ENCODE measurements around the gene GAB1.

Gene GAB1

GRCh38 chr4:143374771-143375170, 38.1 kb downstream of the GAB1 start:
- H3K4me1 ChIP-seq (ENCODE audit: control insufficient read depth, insufficient read depth, low read length): peaks cover 43% of the 10 kb centered on the region
- no peaks in the 10 kb centered on the region for H3K9me3 ChIP-seq (ENCODE audit: control insufficient read depth, insufficient read depth, low read length)
- H3K27me3 ChIP-seq (ENCODE audit: control insufficient read depth, insufficient read depth, low read length): no peaks in the 10 kb centered on the region
- no peaks in the 10 kb centered on the region for H3K36me3 ChIP-seq (ENCODE audit: control insufficient read depth, insufficient read depth, low read length)
- no peak overlapping the region for H3K4me3 ChIP-seq (ENCODE audit: low read depth, low read length)
- no peak overlapping the region for H3K9ac ChIP-seq (ENCODE audit: low read depth, low read length)
- H3K27ac ChIP-seq (ENCODE audit: low read depth, low read length): no peak overlapping the region

GRCh38 chr4:143375326-143376073, 38.8 kb downstream of the GAB1 start:
- H3K27ac ChIP-seq (ENCODE audit: low read depth, low read length): no peak overlapping the region
- H3K27me3 ChIP-seq (ENCODE audit: control insufficient read depth, insufficient read depth, low read length): no peaks in the 10 kb centered on the region
- no peaks in the 10 kb centered on the region for H3K36me3 ChIP-seq (ENCODE audit: control insufficient read depth, insufficient read depth, low read length)
- no peak overlapping the region for H3K4me3 ChIP-seq (ENCODE audit: low read depth, low read length)
- no peaks in the 10 kb centered on the region for H3K9me3 ChIP-seq (ENCODE audit: control insufficient read depth, insufficient read depth, low read length)
- H3K4me1 ChIP-seq (ENCODE audit: control insufficient read depth, insufficient read depth, low read length): peaks cover 46% of the 10 kb centered on the region
- H3K9ac ChIP-seq (ENCODE audit: low read depth, low read length): no peak overlapping the region

DNA sequence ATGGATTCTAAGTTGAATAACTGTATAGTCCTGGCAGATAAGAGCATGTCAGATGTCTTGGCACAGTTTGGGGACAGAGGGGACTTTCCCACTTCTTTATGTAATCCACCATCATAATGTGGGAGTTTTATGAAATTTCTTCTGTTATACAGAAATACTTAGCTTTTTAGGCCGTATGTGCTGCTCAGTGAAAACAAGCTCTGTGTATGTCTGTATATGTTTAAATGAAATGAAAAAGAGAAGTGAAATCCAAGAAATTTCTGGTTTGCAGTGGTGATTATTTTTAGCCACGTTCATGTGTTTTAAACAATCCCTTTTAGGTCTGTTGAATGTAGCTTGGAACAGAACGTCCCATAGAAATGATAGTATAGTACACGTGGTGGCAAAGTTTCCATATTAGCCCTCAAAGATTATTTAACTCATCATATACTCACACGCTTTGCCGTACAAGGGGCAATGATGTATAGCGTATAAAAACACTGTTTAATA, 41.0 kb downstream of the GAB1 start:
- Histone ChIP-seq H3K27me3 (ENCODE audit: control insufficient read depth, insufficient read depth, low read length) (no peaks in the 10 kb centered on the region), H3K9me3 (ENCODE audit: control insufficient read depth, insufficient read depth, low read length) (no peaks in the 10 kb centered on the region), H3K36me3 (ENCODE audit: control insufficient read depth, insufficient read depth, low read length) (no peaks in the 10 kb centered on the region), H3K4me3 (ENCODE audit: low read depth, low read length) (no peak overlapping the region), H3K27ac (ENCODE audit: low read depth, low read length) (no peak overlapping the region), H3K9ac (ENCODE audit: low read depth, low read length) (no peak overlapping the region), H3K4me1 (ENCODE audit: control insufficient read depth, insufficient read depth, low read length) (peaks cover 68% of the 10 kb centered on the region)

DNA sequence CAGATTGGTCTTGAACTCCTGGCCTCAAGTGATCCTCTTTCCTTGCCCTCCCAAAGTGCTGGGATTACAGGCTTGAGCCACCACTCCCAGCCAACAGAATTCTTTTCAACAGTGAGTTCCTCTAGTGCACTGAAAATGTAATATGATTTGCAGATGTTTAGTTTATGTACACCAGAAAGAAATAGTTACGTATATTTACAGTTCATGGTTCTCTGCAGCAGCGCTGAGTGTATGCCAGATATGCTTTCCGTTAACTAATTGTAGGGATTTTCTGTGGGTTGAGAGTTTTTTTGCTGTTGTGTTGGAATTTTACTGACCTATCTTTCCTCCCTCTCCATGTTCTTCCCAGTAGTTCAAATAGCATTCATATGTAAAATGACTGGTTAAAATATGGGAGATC, 44.0 kb downstream of the GAB1 start:
- Histone ChIP-seq H3K36me3 (ENCODE audit: control insufficient read depth, insufficient read depth, low read length) (no peaks in the 10 kb centered on the region), H3K27me3 (ENCODE audit: control insufficient read depth, insufficient read depth, low read length) (no peaks in the 10 kb centered on the region), H3K27ac (ENCODE audit: low read depth, low read length) (no peak overlapping the region), H3K9ac (ENCODE audit: low read depth, low read length) (no peak overlapping the region), H3K9me3 (ENCODE audit: control insufficient read depth, insufficient read depth, low read length) (no peaks in the 10 kb centered on the region), H3K4me1 (ENCODE audit: control insufficient read depth, insufficient read depth, low read length) (peaks cover 66% of the 10 kb centered on the region), H3K4me3 (ENCODE audit: low read depth, low read length) (no peak overlapping the region)

- Histone ChIP-seq H3K4me1 (ENCODE audit: control insufficient read depth, insufficient read depth, low read length) (peaks cover 59% of the 10 kb centered on the region), H3K36me3 (ENCODE audit: control insufficient read depth, insufficient read depth, low read length) (no peaks in the 10 kb centered on the region), H3K27me3 (ENCODE audit: control insufficient read depth, insufficient read depth, low read length) (no peaks in the 10 kb centered on the region), H3K27ac (ENCODE audit: low read depth, low read length) (no peak overlapping the region), H3K4me3 (ENCODE audit: low read depth, low read length) (no peak overlapping the region), H3K9me3 (ENCODE audit: control insufficient read depth, insufficient read depth, low read length) (no peaks in the 10 kb centered on the region), H3K9ac (ENCODE audit: low read depth, low read length) (no peak overlapping the region)
Observed at GRCh38 chr4:143381189-143382118, 44.8 kb downstream of the GAB1 start.

DNA sequence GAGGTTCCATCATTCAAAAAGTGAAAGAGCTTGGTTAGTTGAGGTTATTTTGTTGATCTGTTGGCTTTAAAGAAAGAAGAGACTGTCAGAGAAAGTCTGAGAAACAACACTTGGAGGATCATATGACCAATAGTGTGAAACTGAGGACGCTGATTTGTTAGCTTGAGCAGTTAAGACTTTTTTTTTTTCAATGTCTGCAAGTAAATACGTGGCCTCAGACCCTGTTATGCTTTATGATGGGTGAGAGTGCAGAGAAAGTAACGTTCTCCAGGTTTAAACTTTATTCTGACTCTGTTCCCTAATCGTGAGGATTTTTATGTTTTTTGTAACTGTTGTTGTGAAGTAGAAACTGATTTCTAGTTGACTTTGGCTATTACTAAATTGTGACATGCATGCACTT, 45.9 kb downstream of the GAB1 start:
- no peak overlapping the region for H3K9ac ChIP-seq (ENCODE audit: low read depth, low read length)
- H3K4me1 ChIP-seq (ENCODE audit: control insufficient read depth, insufficient read depth, low read length): peaks cover 51% of the 10 kb centered on the region
- peak overlapping the region; percentile 21 for H3K27ac ChIP-seq (ENCODE audit: low read depth, low read length)
- no peaks in the 10 kb centered on the region for H3K9me3 ChIP-seq (ENCODE audit: control insufficient read depth, insufficient read depth, low read length)
- H3K27me3 ChIP-seq (ENCODE audit: control insufficient read depth, insufficient read depth, low read length): no peaks in the 10 kb centered on the region
- H3K36me3 ChIP-seq (ENCODE audit: control insufficient read depth, insufficient read depth, low read length): no peaks in the 10 kb centered on the region
- H3K4me3 ChIP-seq (ENCODE audit: low read depth, low read length): no peak overlapping the region

DNA sequence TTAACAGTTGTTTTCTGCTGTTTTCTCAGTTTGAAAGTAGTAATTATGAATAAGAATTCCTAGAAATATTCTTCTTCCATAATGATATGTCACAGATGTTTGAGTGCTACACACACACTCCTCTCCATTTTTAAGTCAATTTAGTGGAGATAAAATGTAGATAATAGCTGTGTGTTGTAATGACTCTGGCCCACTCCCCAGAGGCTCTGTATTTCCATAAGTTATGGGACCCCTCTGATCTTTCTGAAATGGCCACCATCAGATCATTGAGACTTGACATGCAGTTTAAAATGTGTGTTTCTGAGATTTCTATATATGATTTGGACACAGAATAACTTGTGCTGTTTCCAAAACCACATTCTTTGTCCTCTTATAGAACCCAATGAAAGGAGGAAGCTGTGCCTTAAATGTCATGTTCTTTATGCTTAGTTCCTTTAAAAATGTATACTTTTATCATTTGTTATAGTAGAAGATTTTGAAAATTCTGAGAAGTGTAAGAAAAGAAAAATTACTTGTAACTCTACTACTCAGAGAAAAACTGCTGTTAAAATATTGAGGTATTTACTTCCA, 46.4 kb downstream of the GAB1 start:
- Histone ChIP-seq H3K27ac (ENCODE audit: low read depth, low read length) (no peak overlapping the region), H3K27me3 (ENCODE audit: control insufficient read depth, insufficient read depth, low read length) (no peaks in the 10 kb centered on the region), H3K36me3 (ENCODE audit: control insufficient read depth, insufficient read depth, low read length) (no peaks in the 10 kb centered on the region), H3K4me1 (ENCODE audit: control insufficient read depth, insufficient read depth, low read length) (peaks cover 49% of the 10 kb centered on the region), H3K9me3 (ENCODE audit: control insufficient read depth, insufficient read depth, low read length) (no peaks in the 10 kb centered on the region), H3K9ac (ENCODE audit: low read depth, low read length) (no peak overlapping the region), H3K4me3 (ENCODE audit: low read depth, low read length) (no peak overlapping the region)

DNA sequence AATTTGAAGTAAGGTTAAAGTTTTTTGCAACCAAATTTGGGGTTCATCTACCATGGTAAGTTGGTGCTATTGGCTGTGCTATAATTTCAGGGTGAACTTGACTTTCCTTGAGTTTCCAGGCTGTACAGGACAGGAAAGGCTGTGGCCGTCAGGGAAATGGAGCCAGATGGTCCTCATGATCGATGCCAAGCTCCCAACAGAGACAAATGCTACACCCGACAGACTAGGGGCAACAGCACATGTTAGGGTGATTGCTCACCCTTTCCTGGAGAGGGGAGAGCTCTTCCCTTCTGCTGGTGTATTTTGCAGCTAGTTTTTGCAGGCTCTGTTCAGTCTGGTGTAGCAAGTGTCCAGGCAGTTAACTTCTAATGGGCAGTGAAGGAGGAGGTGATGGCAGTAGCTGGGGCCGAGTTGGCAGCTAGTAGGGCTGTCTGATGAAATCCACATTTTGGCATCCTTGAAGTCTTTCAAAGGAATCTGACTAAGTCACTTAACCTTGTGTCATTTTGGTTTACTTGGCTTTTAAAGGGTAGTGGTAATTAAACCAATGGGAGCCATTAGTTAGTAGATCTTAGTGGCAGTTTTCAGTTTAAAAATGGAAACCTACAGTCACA, 47.8 kb downstream of the GAB1 start:
- Histone ChIP-seq H3K36me3 (ENCODE audit: control insufficient read depth, insufficient read depth, low read length) (no peaks in the 10 kb centered on the region), H3K27me3 (ENCODE audit: control insufficient read depth, insufficient read depth, low read length) (no peaks in the 10 kb centered on the region), H3K27ac (ENCODE audit: low read depth, low read length) (no peak overlapping the region), H3K9me3 (ENCODE audit: control insufficient read depth, insufficient read depth, low read length) (no peaks in the 10 kb centered on the region), H3K4me1 (ENCODE audit: control insufficient read depth, insufficient read depth, low read length) (peaks cover 35% of the 10 kb centered on the region), H3K9ac (ENCODE audit: low read depth, low read length) (no peak overlapping the region), H3K4me3 (ENCODE audit: low read depth, low read length) (no peak overlapping the region)

GRCh38 chr4:143386812-143387211, 50.1 kb downstream of the GAB1 start:
- Histone ChIP-seq H3K9ac (ENCODE audit: low read depth, low read length) (no peak overlapping the region), H3K27ac (ENCODE audit: low read depth, low read length) (no peak overlapping the region), H3K9me3 (ENCODE audit: control insufficient read depth, insufficient read depth, low read length) (no peaks in the 10 kb centered on the region), H3K27me3 (ENCODE audit: control insufficient read depth, insufficient read depth, low read length) (no peaks in the 10 kb centered on the region), H3K4me1 (ENCODE audit: control insufficient read depth, insufficient read depth, low read length) (peaks cover 35% of the 10 kb centered on the region), H3K36me3 (ENCODE audit: control insufficient read depth, insufficient read depth, low read length) (no peaks in the 10 kb centered on the region), H3K4me3 (ENCODE audit: low read depth, low read length) (no peak overlapping the region)

DNA sequence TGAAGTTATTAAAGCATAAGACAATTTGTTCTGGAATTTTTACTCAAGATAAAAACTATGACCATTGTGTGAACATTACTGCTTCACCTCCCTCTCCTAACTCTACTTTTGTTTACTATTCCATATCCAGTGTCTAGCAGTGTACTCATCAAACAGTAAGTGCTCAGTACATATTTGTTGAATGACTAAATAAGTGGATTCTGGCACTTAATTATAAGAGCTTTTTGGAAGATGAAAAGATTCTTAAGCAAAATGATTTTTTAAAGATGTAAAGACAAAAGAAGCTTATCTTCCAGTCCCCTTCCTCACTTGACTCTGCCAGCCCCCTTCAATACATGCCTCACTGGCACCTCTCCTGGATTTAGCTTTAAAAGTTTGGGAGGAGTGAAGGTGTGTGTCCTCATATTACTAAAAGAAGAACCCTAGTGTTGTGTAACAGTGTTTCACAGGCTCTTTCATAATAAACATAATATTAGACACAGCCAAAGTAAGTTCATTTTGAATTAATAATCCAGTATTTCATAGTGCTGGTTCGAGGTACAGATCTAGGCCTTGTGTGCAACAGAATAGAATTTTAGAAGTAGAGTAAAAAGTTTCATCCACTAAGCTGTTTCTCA, 53.0 kb downstream of the GAB1 start:
- no peak overlapping the region for H3K4me3 ChIP-seq (ENCODE audit: low read depth, low read length)
- no peak overlapping the region for H3K9ac ChIP-seq (ENCODE audit: low read depth, low read length)

More for the DNA sequence above, 53.0 kb downstream of the GAB1 start:
- Histone ChIP-seq H3K9me3 (ENCODE audit: control insufficient read depth, insufficient read depth, low read length) (no peaks in the 10 kb centered on the region), H3K27me3 (ENCODE audit: control insufficient read depth, insufficient read depth, low read length) (no peaks in the 10 kb centered on the region), H3K27ac (ENCODE audit: low read depth, low read length) (no peak overlapping the region), H3K4me1 (ENCODE audit: control insufficient read depth, insufficient read depth, low read length) (peaks cover 21% of the 10 kb centered on the region), H3K36me3 (ENCODE audit: control insufficient read depth, insufficient read depth, low read length) (no peaks in the 10 kb centered on the region)
